Stimulated activated CD4-positive, alpha-beta T cell treated with anti-CD3 and anti-CD28 coated beads, TNF-alpha, amount 100 ng/mL, for 1 hour (primary cell): Measurements from ENCODE around the gene GZF1.

Source experiments
- DNase-seq, 3 donors: peaks; one replicate each; pipeline ENCODE4 v3.0.0-alpha.2; 2020; ENCODE audit warnings: low read depth in 3 of 3, low spot score in 1 of 3

The GZF1 gene

GRCh38 chr20:23361476-23362391 lies at the start of gene GZF1:
TSS of gene GZF1 (plus strand) at chr20:23362182. CDS start at chr20:23364384, 2,202 bp downstream.
- DNase-seq: peak; percentile 94 to 99 (median 97)

DNA sequence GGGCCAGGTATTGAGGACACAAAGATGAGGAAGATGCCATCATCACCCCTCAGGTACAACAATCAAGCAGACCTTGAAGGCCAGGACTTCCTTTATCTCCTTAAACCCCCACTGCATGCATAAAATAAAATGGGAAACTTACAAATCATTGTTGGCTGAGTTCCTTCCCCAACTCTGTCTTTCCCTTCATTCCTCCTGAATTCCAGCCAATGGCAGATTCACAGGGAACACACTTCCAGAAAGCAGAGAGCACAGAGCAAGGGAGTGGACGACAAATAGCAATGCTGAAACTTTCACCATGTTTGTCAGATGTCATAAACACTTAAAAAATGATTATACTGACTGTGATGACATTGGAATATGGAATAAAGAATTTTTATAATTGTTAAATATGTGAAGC lies 48.7 kb upstream of the GZF1 start:
- DNase-seq: no peak

DNA sequence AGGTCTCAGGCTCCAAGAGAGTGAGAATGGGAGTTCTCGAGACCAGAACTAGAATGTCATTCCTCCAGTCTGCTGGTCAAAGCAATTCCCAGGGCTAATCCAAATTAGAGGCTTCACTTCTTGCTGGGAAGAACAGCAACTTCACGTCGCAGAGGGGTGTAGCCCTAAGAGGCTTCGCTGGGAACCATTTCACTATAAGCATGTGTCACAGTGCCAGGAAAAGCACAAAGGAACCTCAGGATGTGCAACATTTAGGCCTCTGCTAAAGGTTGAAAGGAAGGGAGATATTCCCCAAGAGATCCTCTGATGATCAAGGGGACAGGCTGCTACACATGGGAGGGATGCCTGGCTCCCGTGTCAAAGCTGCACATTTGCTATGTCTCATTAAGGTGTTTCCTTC lies 47.3 kb upstream of the GZF1 start:
- DNase-seq: no peak

- DNase-seq: no peak
Measured at GRCh38 chr20:23315099-23315498, 46.9 kb upstream of the GZF1 start.

GRCh38 chr20:23316626-23317025 lies 45.4 kb upstream of the GZF1 start:
- no peak for DNase-seq

DNA sequence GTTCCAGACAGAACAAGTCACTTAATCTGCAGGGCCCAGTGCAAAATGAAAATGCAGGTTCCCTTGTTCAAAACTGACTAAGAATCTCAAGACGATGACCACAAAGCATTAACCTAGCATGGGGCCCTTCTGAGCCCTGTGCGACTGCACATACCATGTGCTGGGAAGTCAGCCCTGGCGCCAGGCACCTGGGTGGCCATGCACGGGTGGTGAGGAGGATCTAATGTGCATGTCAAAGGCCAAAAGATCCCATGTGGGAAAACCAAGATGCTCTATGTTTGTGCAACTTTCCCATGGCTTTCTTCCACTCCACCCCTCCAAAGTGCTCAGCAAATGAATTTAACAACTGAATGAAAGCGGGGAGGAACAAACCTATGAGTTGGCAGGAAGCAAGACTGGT lies 44.9 kb upstream of the GZF1 start:
- DNase-seq: no peak

DNA sequence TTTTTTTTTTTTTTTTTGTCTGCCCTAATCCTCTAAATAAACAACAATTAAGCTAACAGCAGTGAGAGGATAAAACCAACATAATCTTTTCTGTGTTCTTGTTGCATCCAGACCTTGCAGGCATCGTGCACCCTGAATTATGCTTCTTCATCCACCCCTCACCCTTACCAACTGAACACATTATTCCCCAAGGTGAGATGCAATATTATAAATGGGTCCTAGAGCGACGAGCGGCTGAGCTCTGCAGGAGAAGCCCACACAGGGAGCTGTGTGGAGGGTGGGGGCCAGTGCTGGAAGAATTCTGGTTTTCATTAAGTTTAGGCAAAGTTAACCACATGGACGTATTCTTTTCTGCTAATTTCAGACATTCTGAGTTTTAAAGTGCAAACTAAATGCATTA lies 43.6 kb upstream of the GZF1 start:
- DNase-seq: no peak

DNA sequence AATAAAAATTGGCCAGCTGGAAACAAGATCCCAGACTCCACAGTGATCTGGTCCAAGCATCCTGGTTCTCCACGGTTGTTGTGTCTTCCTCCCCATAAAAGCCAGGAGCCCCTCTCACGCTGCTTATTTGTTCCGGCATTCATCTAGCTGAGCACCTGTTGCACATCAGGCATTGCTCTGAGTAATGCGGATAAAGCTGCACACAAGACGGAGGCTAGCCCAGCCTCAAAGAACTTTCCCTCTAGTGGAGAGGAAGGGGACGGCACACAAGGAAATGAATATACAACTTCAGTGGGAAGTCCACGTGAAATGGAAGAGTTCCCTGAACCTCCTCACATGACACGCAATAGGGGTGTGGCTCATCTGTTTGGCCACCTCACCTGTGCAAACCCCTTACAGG lies 41.7 kb upstream of the GZF1 start:
- no peak for DNase-seq

DNA sequence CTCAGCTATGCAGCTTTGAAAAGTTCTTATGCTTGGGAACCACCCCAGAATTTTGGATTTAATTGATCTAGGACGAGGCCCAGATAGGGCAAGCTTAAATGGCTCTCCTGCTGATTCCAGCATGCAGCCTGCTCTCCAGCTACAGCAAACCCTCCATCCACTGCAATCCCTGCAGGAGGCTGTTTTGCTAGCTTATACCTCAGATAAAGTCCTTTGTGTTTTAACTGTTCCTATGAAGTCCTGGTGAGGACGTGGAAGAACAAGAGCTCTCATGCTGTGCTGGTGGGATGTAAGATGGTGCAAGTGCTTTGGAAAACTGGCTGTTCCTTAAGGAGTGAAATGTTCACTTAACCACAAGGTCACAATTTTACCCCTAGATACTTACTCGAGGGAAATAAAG lies 36.9 kb upstream of the GZF1 start:
- no peak for DNase-seq

- no peak for DNase-seq
Measured at GRCh38 chr20:23326774-23327173, 35.2 kb upstream of the GZF1 start.

GRCh38 chr20:23327617-23328333 lies 34.2 kb upstream of the GZF1 start:
- DNase-seq: no peak

- no peak for DNase-seq
Measured at GRCh38 chr20:23331450-23332350, 30.3 kb upstream of the GZF1 start.

DNA sequence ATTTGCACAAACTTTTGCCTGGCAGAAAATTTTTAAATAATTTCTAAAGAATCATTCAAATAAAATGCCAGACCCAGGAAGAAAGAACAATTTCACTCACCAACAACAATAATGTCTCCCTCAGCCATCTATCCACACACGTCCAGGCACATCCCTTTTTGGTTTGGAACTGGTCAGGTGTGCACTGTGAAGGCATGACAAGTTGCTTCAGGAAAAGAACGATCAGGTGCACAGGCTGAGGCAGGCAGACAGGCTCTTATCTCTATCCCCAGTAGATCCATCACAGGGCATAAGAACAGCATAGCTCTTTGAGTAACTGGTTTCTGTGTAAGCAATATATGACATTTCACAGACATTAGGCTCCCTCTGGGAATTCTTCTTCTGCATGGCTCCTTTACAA lies 29.5 kb upstream of the GZF1 start:
- no peak for DNase-seq

DNA sequence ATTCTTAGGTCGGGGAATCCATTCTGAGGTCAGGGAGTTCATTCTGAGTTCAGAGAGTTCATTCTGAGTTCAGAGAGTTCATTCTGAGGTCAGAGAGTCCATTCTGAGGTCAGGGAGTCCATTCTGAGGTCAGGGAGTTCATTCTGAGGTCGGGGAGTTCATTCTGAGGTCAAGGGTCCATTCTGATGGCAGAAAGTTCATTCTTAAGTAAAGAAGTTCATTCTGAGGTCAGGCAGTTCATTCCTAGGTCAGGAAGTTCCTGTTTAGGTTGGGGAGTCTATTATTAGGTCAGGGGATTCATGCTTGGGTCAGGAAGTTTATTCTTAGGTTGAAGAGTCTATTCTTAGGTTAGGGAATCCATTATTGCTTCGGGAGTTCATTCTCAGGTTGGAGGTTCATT lies 27.9 kb upstream of the GZF1 start:
- DNase-seq: no peak

GRCh38 chr20:23335521-23335920 lies 26.5 kb upstream of the GZF1 start:
- no peak for DNase-seq

DNA sequence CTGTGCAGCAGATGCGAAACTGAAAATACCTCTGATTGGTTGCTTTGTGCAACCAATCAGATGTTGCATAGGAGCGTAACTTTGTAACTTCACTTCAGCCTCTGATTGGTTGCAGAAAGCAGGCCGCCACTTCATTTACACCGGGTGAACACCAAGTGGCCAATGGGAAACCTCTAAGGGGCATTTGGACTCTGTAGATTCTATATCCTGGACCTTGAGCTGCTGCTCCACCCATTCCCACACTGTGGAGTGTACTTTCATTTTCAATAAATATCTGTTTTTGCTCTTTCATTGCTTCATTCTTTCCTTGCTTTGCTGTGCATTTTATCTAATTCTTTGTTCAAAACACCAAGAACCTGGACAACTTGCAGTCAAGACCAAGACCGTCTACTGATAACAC lies 25.5 kb upstream of the GZF1 start:
- no peak for DNase-seq

GRCh38 chr20:23337312-23337711 lies 24.7 kb upstream of the GZF1 start:
- DNase-seq: no peak

GRCh38 chr20:23339986-23340385 lies 22.0 kb upstream of the GZF1 start:
- no peak for DNase-seq

- no peak for DNase-seq
Measured at GRCh38 chr20:23340524-23340923, 21.5 kb upstream of the GZF1 start.

GRCh38 chr20:23341073-23341472 lies 20.9 kb upstream of the GZF1 start:
- no peak for DNase-seq

DNA sequence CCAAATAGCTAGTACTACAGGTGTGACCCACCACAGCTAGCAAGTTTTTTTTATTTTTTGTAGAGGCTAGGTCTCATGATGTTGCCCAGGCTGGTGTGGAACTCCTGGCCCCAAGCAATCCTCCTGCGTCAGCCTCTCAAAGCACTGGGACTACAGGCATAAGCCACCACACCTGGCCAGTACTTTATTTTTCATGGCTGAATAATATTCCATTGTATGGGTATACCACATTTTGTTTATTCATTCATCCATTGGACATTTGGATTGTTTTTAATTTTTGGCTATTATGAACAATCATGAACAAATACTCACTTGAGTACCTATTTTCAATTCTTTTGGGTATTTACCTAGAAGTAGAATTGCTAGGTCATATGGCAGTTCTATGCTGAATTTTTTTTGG lies 18.4 kb upstream of the GZF1 start:
- DNase-seq: no peak
